ENCODE data around the gene FTMT. TPM values are rescaled to one million over a fixed set of nuclear protein-coding genes. Genes with fewer than 3 reads are reported as not detected.

The FTMT gene
- total and polyA plus RNA-seq, 2 of the 4 experiments (the other 2 are of a cell fraction) = not detected

GRCh38 chr5:121899346-121899745 lies 47.7 kb downstream of the FTMT start:
- H3K4ac ChIP-seq (ENCODE audit: low read depth, low read length) = no peak overlapping the region
- no peak overlapping the region for H4K8ac ChIP-seq (ENCODE audit: low read depth in 2 of 2, low read length in 2 of 2)
- H2BK5ac ChIP-seq (ENCODE audit: low read depth, low read length, poor library complexity, severe bottlenecking) = no peak overlapping the region
- H3K27ac ChIP-seq (ENCODE audit: insufficient read depth, low read length) = no peak overlapping the region
- no peaks in the 10 kb centered on the region for H3K36me3 ChIP-seq (ENCODE audit: control insufficient read depth, insufficient read depth, low read length)
- no peaks in the 10 kb centered on the region for H4K20me1 ChIP-seq (ENCODE audit: insufficient read depth, low read length)
- no peak overlapping the region for H4K5ac ChIP-seq (ENCODE audit: low read depth, low read length)
- in situ Hi-C loops (cut with MboI; ENCODE audit: low sequenced_read_pairs) (no loop called here), dilution Hi-C loops (cut with HindIII; ENCODE audit: low sequenced_read_pairs, unreplicated experiment) (no loop called here), intact Hi-C loops (cut with micrococcal nuclease) (no loop called here)
- H3K4me2 ChIP-seq (ENCODE audit: low read depth, low read length) = no peak overlapping the region
- no TSS peak for BruUV-seq (replicated peaks)
- H3K9me1 ChIP-seq (ENCODE audit: insufficient read depth, low read length) = no peaks in the 10 kb centered on the region
- no peaks in the 10 kb centered on the region for H3K4me1 ChIP-seq (ENCODE audit: control insufficient read depth, insufficient read depth, low read length)
- no peak overlapping the region for H3K14ac ChIP-seq (replicated peaks; ENCODE audit: low read depth, low read length)
- no peak overlapping the region for H3K56ac ChIP-seq (ENCODE audit: extremely low read depth, insufficient read depth, low read length)
- H3K18ac ChIP-seq (ENCODE audit: low read depth, low read length) = no peak overlapping the region
- H4K91ac ChIP-seq (ENCODE audit: insufficient read depth, low read depth, low read length) = no peak overlapping the region
- DNase-seq (no peak), ATAC-seq (ENCODE audit: low read depth) (no peak)
- H3K9me3 ChIP-seq (ENCODE audit: control insufficient read depth, insufficient read depth, low read length) = no peaks in the 10 kb centered on the region
- H2BK15ac ChIP-seq (ENCODE audit: low read depth, low read length) = no peak overlapping the region
- no peak overlapping the region for H2AK9ac ChIP-seq (replicated peaks; ENCODE audit: low read depth, low read length, poor library complexity)
- no peak overlapping the region for H2AFZ ChIP-seq (replicated peaks; ENCODE audit: low read length, poor library complexity)
- no peaks in the 10 kb centered on the region for H3K79me1 ChIP-seq (ENCODE audit: low read depth in 1 of 2, low read length in 2 of 2)
- H3K27me3 ChIP-seq (ENCODE audit: control insufficient read depth, insufficient read depth, low read length) = no peaks in the 10 kb centered on the region
- ChIA-PET CTCF (no interaction called here), POLR2A (ENCODE audit: unreplicated experiment) (no interaction called here)
- TF ChIP-seq MXI1 (IDR thresholded peaks at IDR 0.05; ENCODE audit: borderline replicate concordance, low read depth, low read length) (no peak), MAZ (IDR thresholded peaks at IDR 0.05; ENCODE audit: borderline replicate concordance, low read depth, low read length) (no peak), ELK1 (IDR thresholded peaks at IDR 0.05; ENCODE audit: borderline replicate concordance, low read depth, low read length) (no peak), RAD21 (IDR thresholded peaks at IDR 0.05; ENCODE audit: low read length) (no peak), MAFK (IDR thresholded peaks at IDR 0.05; ENCODE audit: low read depth, low read length) (no peak), CHD1 (IDR thresholded peaks at IDR 0.05; ENCODE audit: low read depth, low read length) (no peak), RFX5 (IDR thresholded peaks at IDR 0.05; ENCODE audit: low read depth, low read length) (no peak), CEBPB (IDR thresholded peaks at IDR 0.05; ENCODE audit: low read depth, low read length) (no peak), POLR2A (IDR thresholded peaks at IDR 0.05; ENCODE audit: low read depth, low read length) (no peak), USF2 (IDR thresholded peaks at IDR 0.05; ENCODE audit: low read depth, low read length) (no peak), BHLHE40 (IDR thresholded peaks at IDR 0.05; ENCODE audit: low read depth, low read length) (no peak), NFE2L2 (IDR thresholded peaks at IDR 0.05; ENCODE audit: low read depth, low read length) (no peak), FOS (IDR thresholded peaks at IDR 0.05; ENCODE audit: low read depth, low read length) (no peak), SMC3 (IDR thresholded peaks at IDR 0.05; ENCODE audit: low read depth, low read length) (no peak), CTCF (conservative IDR thresholded peaks at IDR 0.05; ENCODE audit: low read depth, low read length) (no peak), RCOR1 (IDR thresholded peaks at IDR 0.05; ENCODE audit: insufficient replicate concordance, low read length) (no peak)
- H3K9ac ChIP-seq (ENCODE audit: low read depth, low read length) = no peak overlapping the region
- no peak overlapping the region for H2BK120ac ChIP-seq (ENCODE audit: low read depth, low read length)
- no peak overlapping the region for H2AK5ac ChIP-seq (ENCODE audit: low read depth, low read length)
- H3K23ac ChIP-seq (ENCODE audit: low read depth, low read length) = no peak overlapping the region
- H3K4me3 ChIP-seq (ENCODE audit: insufficient read depth, low read depth, low read length) = no peak overlapping the region
- H2BK20ac ChIP-seq (ENCODE audit: low read depth, low read length) = no peak overlapping the region

Measured in IMR-90 (cell line).